ENCODE data around the gene VWA8. TPM values are rescaled to one million over a fixed set of nuclear protein-coding genes. Genes with fewer than 3 reads are reported as not detected.

Gene VWA8
- total and polyA plus RNA-seq, 2 of the 13 experiments (the other 11 are each of a cell fraction or from before 2014, with no cell fraction given), result 9.1 to 17.3 TPM

DNA sequence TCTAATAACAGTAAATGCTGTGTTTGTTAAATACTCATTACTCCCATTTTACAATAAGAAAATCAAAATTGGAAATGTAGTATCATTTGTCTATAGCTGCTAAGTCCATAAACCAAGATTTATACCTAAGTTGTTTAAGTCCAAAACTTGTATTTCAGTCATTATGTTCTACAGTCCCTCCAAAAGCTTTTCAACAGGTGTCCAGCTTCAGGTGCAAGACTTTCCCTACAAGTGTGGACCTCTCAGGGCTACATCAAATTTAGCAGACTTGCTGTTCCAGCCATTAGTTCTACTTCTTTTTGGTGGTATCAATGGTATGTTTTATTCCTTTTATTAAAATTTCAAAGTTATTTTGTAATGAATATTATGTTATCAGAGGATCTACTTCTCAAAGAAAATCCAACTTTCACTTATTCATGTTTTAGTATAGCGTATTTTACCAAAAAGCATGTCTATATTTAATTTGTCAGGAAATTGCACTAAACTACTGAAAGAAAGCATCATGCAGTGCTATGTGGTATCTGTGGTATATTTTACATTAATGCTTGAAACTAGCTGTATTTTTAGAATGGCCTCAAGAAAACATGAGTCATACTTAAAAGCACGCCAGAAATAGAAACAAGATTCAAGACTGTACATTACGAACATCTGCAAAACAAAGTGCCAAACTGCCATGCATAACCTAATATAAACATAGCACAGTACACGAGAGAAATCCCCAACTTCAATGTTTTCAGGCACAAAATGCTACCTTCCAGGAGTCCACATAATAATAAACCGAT lies 44.5 kb downstream of the VWA8 start:
- Histone ChIP-seq H3K4me2 (ENCODE audit: low read depth, low read length) (no peak overlapping the region), H3K27ac (ENCODE audit: extremely low read length, insufficient read depth, low read length) (no peak overlapping the region), H4K20me1 (ENCODE audit: insufficient read depth, low read length) (no peaks in the 10 kb centered on the region), H3K27me3 (ENCODE audit: control insufficient read depth in 1 of 2, insufficient read depth in 2 of 2, low read length in 2 of 2) (no peaks in the 10 kb centered on the region), H3K4me3 (replicated peaks in 1 of 3; ENCODE audit: insufficient read depth in 1 of 3, low read depth in 2 of 3, low read length in 3 of 3) (no peak overlapping the region), H3K4me1 (ENCODE audit: insufficient read depth, low read length) (peaks cover 12% of the 10 kb centered on the region; the same call in 1 of the 2 replicates), H3K9ac (ENCODE audit: insufficient read depth, low read depth, low read length) (no peak overlapping the region), H3K9me3 (ENCODE audit: low read length) (no peaks in the 10 kb centered on the region), H3K36me3 (replicated peaks in 1 of 2; ENCODE audit: control insufficient read depth in 1 of 2, insufficient read depth in 2 of 2, low read length in 2 of 2) (no peaks in the 10 kb centered on the region), H2AFZ (ENCODE audit: low read length) (no peak overlapping the region), H3K79me2 (ENCODE audit: insufficient read depth, low read length) (no peaks in the 10 kb centered on the region)
- POLR2A ChIA-PET, result no interaction called here
- no TSS peak for BruUV-seq (replicated peaks)
- in situ Hi-C loops (cut with HindIII; ENCODE audit: extremely low pct_ligation_motif_present, low pct_unique_long_range_greater_than_20kb), result no loop called here
- DNase-seq (ENCODE audit: low spot score) (no peak), ATAC-seq (no peak), FAIRE-seq (peak; percentile 8)
- CTCF ChIA-PET (ENCODE audit: low intra/inter-chr PET ratio, low total read pairs), result no interaction called here
- WGBS (ENCODE audit: low lambda C conversion rate), result 97% methylated on average over 5 of the region's 5 CpGs
- intact Hi-C loops (cut with micrococcal nuclease; ENCODE audit: unreplicated experiment), result no loop called here
- TF ChIP-seq, protein P1, sequence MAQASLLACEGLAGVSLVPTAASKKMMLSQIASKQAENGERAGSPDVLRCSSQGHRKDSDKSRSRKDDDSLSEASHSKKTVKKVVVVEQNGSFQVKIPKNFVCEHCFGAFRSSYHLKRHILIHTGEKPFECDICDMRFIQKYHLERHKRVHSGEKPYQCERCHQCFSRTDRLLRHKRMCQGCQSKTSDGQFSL (CRISPR knock-in tag; IDR thresholded peaks at IDR 0.05), result no peak
- no peak for TF ChIP-seq AHR (CRISPR knock-in tag; IDR thresholded peaks at IDR 0.05)
- no peak for TF ChIP-seq ATRX (CRISPR knock-in tag; IDR thresholded peaks at IDR 0.05; ENCODE audit: borderline replicate concordance)
- TF ChIP-seq NR1H2 (CRISPR knock-in tag; IDR thresholded peaks at IDR 0.05; ENCODE audit: borderline replicate concordance, low read depth), result no peak
- TF ChIP-seq, protein P2, sequence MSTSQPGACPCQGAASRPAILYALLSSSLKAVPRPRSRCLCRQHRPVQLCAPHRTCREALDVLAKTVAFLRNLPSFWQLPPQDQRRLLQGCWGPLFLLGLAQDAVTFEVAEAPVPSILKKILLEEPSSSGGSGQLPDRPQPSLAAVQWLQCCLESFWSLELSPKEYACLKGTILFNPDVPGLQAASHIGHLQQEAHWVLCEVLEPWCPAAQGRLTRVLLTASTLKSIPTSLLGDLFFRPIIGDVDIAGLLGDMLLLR (CRISPR knock-in tag; IDR thresholded peaks at IDR 0.05), result no peak
- TF ChIP-seq, protein P3, sequence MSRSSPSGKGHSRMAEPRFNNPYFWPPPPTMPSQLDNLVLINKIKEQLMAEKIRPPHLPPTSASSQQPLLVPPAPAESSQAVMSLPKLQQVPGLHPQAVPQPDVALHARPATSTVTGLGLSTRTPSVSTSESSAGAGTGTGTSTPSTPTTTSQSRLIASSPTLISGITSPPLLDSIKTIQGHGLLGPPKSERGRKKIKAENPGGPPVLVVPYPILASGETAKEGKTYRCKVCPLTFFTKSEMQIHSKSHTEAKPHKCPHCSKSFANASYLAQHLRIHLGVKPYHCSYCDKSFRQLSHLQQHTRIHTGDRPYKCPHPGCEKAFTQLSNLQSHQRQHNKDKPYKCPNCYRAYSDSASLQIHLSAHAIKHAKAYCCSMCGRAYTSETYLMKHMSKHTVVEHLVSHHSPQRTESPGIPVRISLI (CRISPR knock-in tag; IDR thresholded peaks at IDR 0.05; ENCODE audit: borderline replicate concordance), result no peak
- TF ChIP-seq ZNF777 (CRISPR knock-in tag; IDR thresholded peaks at IDR 0.05), result no peak
- TF ChIP-seq ELF3 (CRISPR knock-in tag; IDR thresholded peaks at IDR 0.05), result no peak
- no peak for TF ChIP-seq AKAP8 (CRISPR knock-in tag; IDR thresholded peaks at IDR 0.05)
- TF ChIP-seq NCOA5 (CRISPR knock-in tag; IDR thresholded peaks at IDR 0.05), result no peak
- TF ChIP-seq PAF1 (CRISPR knock-in tag; IDR thresholded peaks at IDR 0.05), result no peak
- TF ChIP-seq, protein P4, sequence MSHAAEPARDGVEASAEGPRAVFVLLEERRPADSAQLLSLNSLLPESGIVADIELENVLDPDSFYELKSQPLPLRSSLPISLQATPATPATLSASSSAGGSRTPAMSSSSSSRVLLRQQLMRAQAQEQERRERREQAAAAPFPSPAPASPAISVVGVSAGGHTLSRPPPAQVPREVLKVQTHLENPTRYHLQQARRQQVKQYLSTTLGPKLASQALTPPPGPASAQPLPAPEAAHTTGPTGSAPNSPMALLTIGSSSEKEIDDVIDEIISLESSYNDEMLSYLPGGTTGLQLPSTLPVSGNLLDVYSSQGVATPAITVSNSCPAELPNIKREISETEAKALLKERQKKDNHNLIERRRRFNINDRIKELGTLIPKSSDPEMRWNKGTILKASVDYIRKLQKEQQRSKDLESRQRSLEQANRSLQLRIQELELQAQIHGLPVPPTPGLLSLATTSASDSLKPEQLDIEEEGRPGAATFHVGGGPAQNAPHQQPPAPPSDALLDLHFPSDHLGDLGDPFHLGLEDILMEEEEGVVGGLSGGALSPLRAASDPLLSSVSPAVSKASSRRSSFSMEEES (CRISPR knock-in tag; IDR thresholded peaks at IDR 0.05), result no peak
- TF ChIP-seq HNRNPK (IDR thresholded peaks at IDR 0.05; ENCODE audit: low read depth, low read length, poor library complexity, severe bottlenecking), result no peak
- TF ChIP-seq SIX1 (CRISPR knock-in tag; IDR thresholded peaks at IDR 0.05; ENCODE audit: borderline replicate concordance), result no peak
- TF ChIP-seq, protein P5, sequence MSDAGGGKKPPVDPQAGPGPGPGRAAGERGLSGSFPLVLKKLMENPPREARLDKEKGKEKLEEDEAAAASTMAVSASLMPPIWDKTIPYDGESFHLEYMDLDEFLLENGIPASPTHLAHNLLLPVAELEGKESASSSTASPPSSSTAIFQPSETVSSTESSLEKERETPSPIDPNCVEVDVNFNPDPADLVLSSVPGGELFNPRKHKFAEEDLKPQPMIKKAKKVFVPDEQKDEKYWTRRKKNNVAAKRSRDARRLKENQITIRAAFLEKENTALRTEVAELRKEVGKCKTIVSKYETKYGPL (CRISPR knock-in tag; IDR thresholded peaks at IDR 0.05), result no peak
- TF ChIP-seq ZNF33A (CRISPR knock-in tag; IDR thresholded peaks at IDR 0.05; ENCODE audit: borderline replicate concordance), result no peak
- no peak for TF ChIP-seq ZNF543 (CRISPR knock-in tag; IDR thresholded peaks at IDR 0.05)
- TF ChIP-seq, protein P6, sequence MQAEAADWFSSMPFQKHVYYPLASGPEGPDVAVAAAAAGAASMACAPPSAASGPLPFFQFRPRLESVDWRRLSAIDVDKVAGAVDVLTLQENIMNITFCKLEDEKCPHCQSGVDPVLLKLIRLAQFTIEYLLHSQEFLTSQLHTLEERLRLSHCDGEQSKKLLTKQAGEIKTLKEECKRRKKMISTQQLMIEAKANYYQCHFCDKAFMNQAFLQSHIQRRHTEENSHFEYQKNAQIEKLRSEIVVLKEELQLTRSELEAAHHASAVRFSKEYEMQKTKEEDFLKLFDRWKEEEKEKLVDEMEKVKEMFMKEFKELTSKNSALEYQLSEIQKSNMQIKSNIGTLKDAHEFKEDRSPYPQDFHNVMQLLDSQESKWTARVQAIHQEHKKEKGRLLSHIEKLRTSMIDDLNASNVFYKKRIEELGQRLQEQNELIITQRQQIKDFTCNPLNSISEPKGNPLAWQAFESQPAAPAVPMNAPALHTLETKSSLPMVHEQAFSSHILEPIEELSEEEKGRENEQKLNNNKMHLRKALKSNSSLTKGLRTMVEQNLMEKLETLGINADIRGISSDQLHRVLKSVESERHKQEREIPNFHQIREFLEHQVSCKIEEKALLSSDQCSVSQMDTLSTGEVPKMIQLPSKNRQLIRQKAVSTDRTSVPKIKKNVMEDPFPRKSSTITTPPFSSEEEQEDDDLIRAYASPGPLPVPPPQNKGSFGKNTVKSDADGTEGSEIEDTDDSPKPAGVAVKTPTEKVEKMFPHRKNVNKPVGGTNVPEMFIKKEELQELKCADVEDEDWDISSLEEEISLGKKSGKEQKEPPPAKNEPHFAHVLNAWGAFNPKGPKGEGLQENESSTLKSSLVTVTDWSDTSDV (CRISPR knock-in tag; IDR thresholded peaks at IDR 0.05), result no peak
